Measurements from ENCODE around the gene PSMD9.
"Not testable (repeated sequence)": the region's sequence is repeated elsewhere in the genome, so short reads cannot be mapped to it uniquely, and the experiment has no call there.

The PSMD9 gene

GRCh38 chr12:121873216-121873569 lies 15.4 kb upstream of the PSMD9 start:
- no peak for DNase-seq (ENCODE audit: low read depth)

- DNase-seq (ENCODE audit: low read depth): no peak
These were observed 14.5 kb upstream of the PSMD9 start for GRCh38 chr12:121874071-121874470.

- no peak for DNase-seq (ENCODE audit: low read depth)
These were observed 13.0 kb upstream of the PSMD9 start for GRCh38 chr12:121875582-121875981.

- not testable (repeated sequence) for DNase-seq (ENCODE audit: low read depth)
These were observed 12.5 kb upstream of the PSMD9 start for GRCh38 chr12:121876080-121876447.

GRCh38 chr12:121883315-121883660 lies 5.3 kb upstream of the PSMD9 start:
- DNase-seq (ENCODE audit: low read depth): no peak

GRCh38 chr12:121885129-121885528 lies 3.5 kb upstream of the PSMD9 start:
- DNase-seq (ENCODE audit: low read depth): not testable (repeated sequence)

GRCh38 chr12:121888083-121888477 lies 510 bp upstream of the PSMD9 start:
- DNase-seq (ENCODE audit: low read depth): no peak

- DNase-seq (ENCODE audit: low read depth): no peak
These were observed 659 bp downstream of the PSMD9 start for GRCh38 chr12:121889274-121889624.

GRCh38 chr12:121889661-121890060 lies 1.1 kb downstream of the PSMD9 start:
- DNase-seq (ENCODE audit: low read depth): not testable (repeated sequence)

GRCh38 chr12:121892673-121893561 lies 4.3 kb downstream of the PSMD9 start:
- no peak for DNase-seq (ENCODE audit: low read depth)

- DNase-seq (ENCODE audit: low read depth): no peak
These were observed 5.4 kb downstream of the PSMD9 start for GRCh38 chr12:121893961-121894460.

GRCh38 chr12:121894633-121895032 lies 6.0 kb downstream of the PSMD9 start:
- no peak for DNase-seq (ENCODE audit: low read depth)

- no peak for DNase-seq (ENCODE audit: low read depth)
These were observed 9.7 kb downstream of the PSMD9 start for GRCh38 chr12:121898287-121898686.

GRCh38 chr12:121899590-121899989 lies 11.0 kb downstream of the PSMD9 start:
- DNase-seq (ENCODE audit: low read depth): no peak

GRCh38 chr12:121903202-121903601 lies 14.6 kb downstream of the PSMD9 start:
- DNase-seq (ENCODE audit: low read depth): no peak

- DNase-seq (ENCODE audit: low read depth): no peak
These were observed 17.2 kb downstream of the PSMD9 start for GRCh38 chr12:121905746-121906145.

- DNase-seq (ENCODE audit: low read depth): no peak
These were observed 20.1 kb downstream of the PSMD9 start for GRCh38 chr12:121908702-121909101.

- no peak for DNase-seq (ENCODE audit: low read depth)
These were observed 23.4 kb downstream of the PSMD9 start for GRCh38 chr12:121911824-121912585.

- DNase-seq (ENCODE audit: low read depth): no peak
These were observed 27.3 kb downstream of the PSMD9 start for GRCh38 chr12:121915841-121916321.

GRCh38 chr12:121916719-121917118 lies 28.1 kb downstream of the PSMD9 start:
- DNase-seq (ENCODE audit: low read depth): no peak

GRCh38 chr12:121917950-121918678 lies 29.5 kb downstream of the PSMD9 start, which contains the start of gene CFAP251:
TSS of gene CFAP251 (plus strand) at chr12:121918592. CDS start at chr12:121921306, 2,714 bp downstream.
- peak; percentile 96 for DNase-seq (ENCODE audit: low read depth)

- peak; percentile 1 for DNase-seq (ENCODE audit: low read depth)
These were observed 30.1 kb downstream of the PSMD9 start for GRCh38 chr12:121918679-121919038.

All from activated T-cell treated with anti-CD3 and anti-CD28 coated beads for 1 hour (primary cell).